HepG2 (cell line): ENCODE measurements around the gene GPR162. TPM values are rescaled to one million over a fixed set of nuclear protein-coding genes. Genes with fewer than 3 reads are reported as not detected.

ENCODE experiments used
- HHEX ChIP-seq: IDR thresholded peaks from 2 replicates; pipeline ENCODE4 v1.6.1; 2016; ENCODE audit warnings: control low read depth
- HOXA9 ChIP-seq: sonication (generic); formaldehyde crosslinking; IDR thresholded peaks from 2 replicates; pipeline ENCODE4 v1.8.1; 2022; ENCODE audit warnings: missing genetic modification reagents, mild to moderate bottlenecking, moderate library complexity, borderline replicate concordance
- NFRKB ChIP-seq: fragments of 450-650 bp; IDR thresholded peaks from 2 replicates; pipeline ENCODE4 v1.6.1; 2017
- PPARG ChIP-seq: conservative IDR thresholded peaks from 2 replicates; pipeline ENCODE4 v1.6.1; 2016; ENCODE audit warnings: missing biosample characterization, missing genetic modification reagents
- RBM39 ChIP-seq: fragments of 200-400 bp; formaldehyde crosslinking; IDR thresholded peaks from one replicate; pipeline ENCODE4 v1.6.1; 2018; ENCODE audit warnings: antibody characterized with exemption, mild to moderate bottlenecking, low read depth, low read length; ENCODE audit not compliant: poor library complexity, severe bottlenecking
- STAT5B ChIP-seq: sonication (generic); formaldehyde crosslinking; IDR thresholded peaks from 2 replicates; pipeline ENCODE4 v1.4.0; 2020; ENCODE audit warnings: missing genetic modification reagents
- TRIM24 ChIP-seq: sonication (generic); formaldehyde crosslinking; IDR thresholded peaks from 2 replicates; pipeline ENCODE4 v1.8.0; 2022; ENCODE audit warnings: mild to moderate bottlenecking, missing genetic modification reagents
- ZKSCAN1 ChIP-seq: fragments of 150-350 bp; IDR thresholded peaks from 2 replicates; pipeline ENCODE4 v1.6.1; 2014; ENCODE audit warnings: low read length
- ZNF451 ChIP-seq: sonication (generic); formaldehyde crosslinking; IDR thresholded peaks from 2 replicates; pipeline ENCODE4 v1.5.0; 2020; ENCODE audit warnings: mild to moderate bottlenecking, missing genetic modification reagents
- ZNF709 ChIP-seq: sonication (generic); formaldehyde crosslinking; IDR thresholded peaks from 2 replicates; pipeline ENCODE4 v1.5.0; 2020; ENCODE audit warnings: mild to moderate bottlenecking, missing genetic modification reagents
- polyA plus RNA-seq, 8 experiments: library from polyadenylated mRNA; depleted of rRNA in 3 of 8; stranded (reverse) in 7 of 8; unstranded in 1 of 8; fragments of >200 nt; fragmentation: Illumina TruSeq in 4 of 8; extraction: Trizol in 4 of 8; gene quantifications; 2 replicates each; pipeline versions ENCODE4 v1.2.1 to v1.2.3, GENCODE V29; 2011 to 2016; ENCODE audit warnings: low read depth in 4 of 8, missing spikeins in 1 of 8, mixed read lengths in 1 of 8; ENCODE audit not compliant: insufficient read depth in 1 of 8
- total RNA-seq, 5 experiments: library from RNA; depleted of rRNA; stranded (reverse); fragments of >200 nt; fragmentation: Illumina TruSeq; extraction: Trizol; gene quantifications; 2 replicates each; pipeline ENCODE4 v1.2.3, GENCODE V29; 2016; ENCODE audit warnings: low read depth in 1 of 5
- TF ChIP-seq, protein P1 (sequence below), 2 experiments: sonication (generic) in 1 of 2; formaldehyde crosslinking in 1 of 2; IDR thresholded peaks; 2 replicates each; pipeline versions ENCODE4 v1.5.1 to v1.6.1; 2011 to 2020; ENCODE audit warnings: borderline replicate concordance in 1 of 2, low read depth in 1 of 2, low read length in 1 of 2, mild to moderate bottlenecking in 1 of 2, missing genetic modification reagents in 1 of 2, moderate library complexity in 1 of 2
- TF ChIP-seq, protein P2 (sequence below): sonication (generic); formaldehyde crosslinking; IDR thresholded peaks from 2 replicates; pipeline ENCODE4 v1.4.0; 2020; ENCODE audit warnings: missing genetic modification reagents
- TF ChIP-seq, protein P3 (sequence below): sonication (generic); formaldehyde crosslinking; IDR thresholded peaks from 2 replicates; pipeline ENCODE4 v1.8.0; 2022; ENCODE audit warnings: low read depth, missing genetic modification reagents
- TF ChIP-seq, protein P4 (sequence below), 2 experiments: IDR thresholded peaks; 2 replicates each; pipeline ENCODE4 v1.6.1; 2011 to 2012; ENCODE audit warnings: low read length in 2 of 2, borderline replicate concordance in 1 of 2, low read depth in 1 of 2, mild to moderate bottlenecking in 1 of 2, moderate library complexity in 1 of 2

Gene GPR162
- total and polyA plus RNA-seq, 2 of the 13 experiments (the other 11 are each of a cell fraction or from before 2014, with no cell fraction given), result 0.08 TPM; not detected in 1

DNA sequence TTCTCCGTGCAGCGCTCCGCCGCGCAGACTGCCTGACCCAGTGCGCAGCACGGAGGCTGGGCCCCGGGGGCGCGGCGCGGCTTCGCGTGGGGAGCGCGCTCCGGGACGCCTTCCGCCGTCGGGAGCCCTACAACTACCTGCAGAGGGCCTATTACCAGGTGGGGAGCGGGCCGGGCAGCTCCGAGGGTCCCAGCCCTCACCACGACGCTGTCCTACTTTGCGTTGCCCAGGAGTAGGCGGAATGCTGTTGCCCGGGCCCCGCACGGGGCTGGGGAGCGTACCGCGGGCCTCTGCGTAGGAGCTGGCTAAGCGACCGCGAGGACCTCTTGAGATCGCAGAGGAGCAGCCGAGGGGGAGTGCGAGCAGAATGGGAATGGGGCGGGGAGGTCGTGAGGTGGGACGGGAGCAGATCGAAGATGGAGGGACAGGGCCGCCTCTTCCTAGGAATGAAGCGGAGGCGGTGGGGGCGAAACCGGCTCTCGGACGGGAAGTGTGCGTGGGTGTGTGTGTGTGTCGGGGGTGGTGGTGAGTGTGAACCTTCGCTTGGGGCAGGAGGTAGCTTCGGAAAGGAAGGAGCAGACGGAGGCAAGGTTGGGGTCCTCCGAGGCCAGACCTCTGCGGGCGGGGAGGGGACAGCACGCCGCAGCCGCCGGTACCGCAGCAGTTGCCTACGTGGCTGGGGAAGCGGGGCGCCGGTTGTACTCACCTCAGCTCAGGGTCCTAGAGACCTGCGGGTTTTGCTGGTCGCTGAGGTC lies 7.3 kb downstream of the GPR162 start (continued):
- TF ChIP-seq, protein P1, sequence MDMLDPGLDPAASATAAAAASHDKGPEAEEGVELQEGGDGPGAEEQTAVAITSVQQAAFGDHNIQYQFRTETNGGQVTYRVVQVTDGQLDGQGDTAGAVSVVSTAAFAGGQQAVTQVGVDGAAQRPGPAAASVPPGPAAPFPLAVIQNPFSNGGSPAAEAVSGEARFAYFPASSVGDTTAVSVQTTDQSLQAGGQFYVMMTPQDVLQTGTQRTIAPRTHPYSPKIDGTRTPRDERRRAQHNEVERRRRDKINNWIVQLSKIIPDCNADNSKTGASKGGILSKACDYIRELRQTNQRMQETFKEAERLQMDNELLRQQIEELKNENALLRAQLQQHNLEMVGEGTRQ (IDR thresholded peaks at IDR 0.05; ENCODE audit: low read depth, low read length), result no peak
- TF ChIP-seq, protein P1 (CRISPR knock-in tag; IDR thresholded peaks at IDR 0.05; ENCODE audit: borderline replicate concordance), result peak; percentile 30; the same call in 1 of the 2 replicates
- TF ChIP-seq STAT5B (CRISPR knock-in tag), result no peak
- no peak for TF ChIP-seq ZKSCAN1
- no peak for TF ChIP-seq PPARG (CRISPR knock-in tag)
- no peak; the same call in none of the 2 replicates for TF ChIP-seq ZNF709
- TF ChIP-seq, protein P2, sequence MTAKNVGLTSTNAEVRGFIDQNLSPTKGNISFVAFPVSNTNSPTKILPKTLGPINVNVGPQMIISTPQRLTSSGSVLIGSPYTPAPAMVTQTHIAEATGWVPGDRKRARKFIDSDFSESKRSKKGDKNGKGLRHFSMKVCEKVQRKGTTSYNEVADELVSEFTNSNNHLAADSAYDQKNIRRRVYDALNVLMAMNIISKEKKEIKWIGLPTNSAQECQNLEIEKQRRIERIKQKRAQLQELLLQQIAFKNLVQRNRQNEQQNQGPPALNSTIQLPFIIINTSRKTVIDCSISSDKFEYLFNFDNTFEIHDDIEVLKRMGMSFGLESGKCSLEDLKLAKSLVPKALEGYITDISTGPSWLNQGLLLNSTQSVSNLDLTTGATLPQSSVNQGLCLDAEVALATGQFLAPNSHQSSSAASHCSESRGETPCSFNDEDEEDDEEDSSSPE (CRISPR knock-in tag), result no peak; the same call in 1 of the 2 replicates
- no peak for TF ChIP-seq NFRKB
- TF ChIP-seq RBM39, result peak; percentile 44
- TF ChIP-seq TRIM24, result no peak
- TF ChIP-seq HOXA9 (CRISPR knock-in tag), result no peak
- TF ChIP-seq, protein P3, sequence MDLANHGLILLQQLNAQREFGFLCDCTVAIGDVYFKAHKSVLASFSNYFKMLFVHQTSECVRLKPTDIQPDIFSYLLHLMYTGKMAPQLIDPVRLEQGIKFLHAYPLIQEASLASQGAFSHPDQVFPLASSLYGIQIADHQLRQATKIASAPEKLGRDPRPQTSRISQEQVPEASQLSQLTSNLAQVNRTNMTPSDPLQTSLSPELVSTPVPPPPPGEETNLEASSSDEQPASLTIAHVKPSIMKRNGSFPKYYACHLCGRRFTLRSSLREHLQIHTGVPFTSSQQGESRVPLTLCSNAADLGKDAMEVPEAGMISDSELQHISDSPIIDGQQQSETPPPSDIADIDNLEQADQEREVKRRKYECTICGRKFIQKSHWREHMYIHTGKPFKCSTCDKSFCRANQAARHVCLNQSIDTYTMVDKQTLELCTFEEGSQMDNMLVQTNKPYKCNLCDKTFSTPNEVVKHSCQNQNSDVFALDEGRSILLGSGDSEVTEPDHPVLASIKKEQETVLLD, result no peak
- TF ChIP-seq ZNF451 (CRISPR knock-in tag), result no peak
- TF ChIP-seq, protein P4, sequence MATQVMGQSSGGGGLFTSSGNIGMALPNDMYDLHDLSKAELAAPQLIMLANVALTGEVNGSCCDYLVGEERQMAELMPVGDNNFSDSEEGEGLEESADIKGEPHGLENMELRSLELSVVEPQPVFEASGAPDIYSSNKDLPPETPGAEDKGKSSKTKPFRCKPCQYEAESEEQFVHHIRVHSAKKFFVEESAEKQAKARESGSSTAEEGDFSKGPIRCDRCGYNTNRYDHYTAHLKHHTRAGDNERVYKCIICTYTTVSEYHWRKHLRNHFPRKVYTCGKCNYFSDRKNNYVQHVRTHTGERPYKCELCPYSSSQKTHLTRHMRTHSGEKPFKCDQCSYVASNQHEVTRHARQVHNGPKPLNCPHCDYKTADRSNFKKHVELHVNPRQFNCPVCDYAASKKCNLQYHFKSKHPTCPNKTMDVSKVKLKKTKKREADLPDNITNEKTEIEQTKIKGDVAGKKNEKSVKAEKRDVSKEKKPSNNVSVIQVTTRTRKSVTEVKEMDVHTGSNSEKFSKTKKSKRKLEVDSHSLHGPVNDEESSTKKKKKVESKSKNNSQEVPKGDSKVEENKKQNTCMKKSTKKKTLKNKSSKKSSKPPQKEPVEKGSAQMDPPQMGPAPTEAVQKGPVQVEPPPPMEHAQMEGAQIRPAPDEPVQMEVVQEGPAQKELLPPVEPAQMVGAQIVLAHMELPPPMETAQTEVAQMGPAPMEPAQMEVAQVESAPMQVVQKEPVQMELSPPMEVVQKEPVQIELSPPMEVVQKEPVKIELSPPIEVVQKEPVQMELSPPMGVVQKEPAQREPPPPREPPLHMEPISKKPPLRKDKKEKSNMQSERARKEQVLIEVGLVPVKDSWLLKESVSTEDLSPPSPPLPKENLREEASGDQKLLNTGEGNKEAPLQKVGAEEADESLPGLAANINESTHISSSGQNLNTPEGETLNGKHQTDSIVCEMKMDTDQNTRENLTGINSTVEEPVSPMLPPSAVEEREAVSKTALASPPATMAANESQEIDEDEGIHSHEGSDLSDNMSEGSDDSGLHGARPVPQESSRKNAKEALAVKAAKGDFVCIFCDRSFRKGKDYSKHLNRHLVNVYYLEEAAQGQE (IDR thresholded peaks at IDR 0.05; ENCODE audit: borderline replicate concordance in 1 of 2, low read depth in 1 of 2, low read length in 2 of 2), result no peak
- no peak for TF ChIP-seq HHEX (CRISPR knock-in tag)
